ENCODE results near the gene THRA. TPM values are rescaled to one million over a fixed set of nuclear protein-coding genes. Genes with fewer than 3 reads are reported as not detected.

THRA gene
- total and polyA plus RNA-seq, 3 donors from 2014 or later = 41.2 to 51.7 (median 44.9) TPM

GRCh38 chr17:40033339-40033738 is 29.4 kb upstream of the THRA start:
- 75 to 81% methylated on average over 8 of the region's 8 CpGs for WGBS, 2 donors
- Histone ChIP-seq H3K9me3 (no peaks in the 10 kb centered on the region), H3K4me1 (no peaks in the 10 kb centered on the region), H3K27ac (no peak overlapping the region), H3K36me3 (ENCODE audit: low read depth, missing control alignments) (no peaks in the 10 kb centered on the region), H3K4me3 (no peak overlapping the region), H3K27me3 (no peaks in the 10 kb centered on the region)
- DNase-seq = no peak
- TF ChIP-seq POLR2A (IDR thresholded peaks at IDR 0.05) (no peak), CTCF (IDR thresholded peaks at IDR 0.05) (no peak)
- intact Hi-C loops (cut with DNase I; ENCODE audit: low total_unique reads) = no loop called here

GRCh38 chr17:40034426-40035161 is 28.2 kb upstream of the THRA start:
- TF ChIP-seq CTCF (IDR thresholded peaks at IDR 0.05) (no peak), POLR2A (IDR thresholded peaks at IDR 0.05) (no peak)
- Histone ChIP-seq H3K27ac (no peak overlapping the region), H3K9me3 (no peaks in the 10 kb centered on the region), H3K4me3 (no peak overlapping the region), H3K27me3 (no peaks in the 10 kb centered on the region), H3K36me3 (ENCODE audit: low read depth, missing control alignments) (no peaks in the 10 kb centered on the region), H3K4me1 (no peaks in the 10 kb centered on the region)
- no peak for DNase-seq
- WGBS, 2 donors = 61 to 68% methylated on average over 7 to 8 of the region's 8 CpGs
- intact Hi-C loops (cut with DNase I; ENCODE audit: low total_unique reads) = no loop called here

- Histone ChIP-seq H3K27me3 (no peaks in the 10 kb centered on the region), H3K27ac (no peak overlapping the region), H3K4me1 (no peaks in the 10 kb centered on the region), H3K36me3 (ENCODE audit: low read depth, missing control alignments) (no peaks in the 10 kb centered on the region), H3K9me3 (no peaks in the 10 kb centered on the region), H3K4me3 (no peak overlapping the region)
- 20 to 40% methylated on average over 1 to 12 of the region's 12 CpGs for WGBS, 2 donors
- DNase-seq = peak; percentile 60
- intact Hi-C loops (cut with DNase I; ENCODE audit: low total_unique reads) = no loop called here
- TF ChIP-seq POLR2A (IDR thresholded peaks at IDR 0.05) (no peak), CTCF (IDR thresholded peaks at IDR 0.05) (peak in 2 of 3 experiments; percentile 45 to 52)
These were observed 27.6 kb upstream of the THRA start for GRCh38 chr17:40035162-40035559.

GRCh38 chr17:40038882-40039513 is 23.8 kb upstream of the THRA start:
- no peaks in the 10 kb centered on the region for H3K27me3 ChIP-seq
- H3K36me3 ChIP-seq (ENCODE audit: low read depth, missing control alignments) = no peaks in the 10 kb centered on the region
- intact Hi-C loops (cut with DNase I; ENCODE audit: low total_unique reads) = no loop called here
- 38 to 45% methylated on average over 11 of the region's 11 CpGs for WGBS, 2 donors
- H3K9me3 ChIP-seq = no peaks in the 10 kb centered on the region
- peak; percentile 44 to 64 (median 51) for TF ChIP-seq CTCF (IDR thresholded peaks at IDR 0.05)
- TF ChIP-seq POLR2A (IDR thresholded peaks at IDR 0.05) = no peak
- no peaks in the 10 kb centered on the region for H3K4me1 ChIP-seq
- peak; percentile 73 for DNase-seq
- H3K4me3 ChIP-seq = no peak overlapping the region
- H3K27ac ChIP-seq = peak overlapping the region; percentile 10 to 58

Measured in testis (tissue), 3 donors.